Upper lobe of right lung (tissue), 1 donor: ENCODE measurements around the gene ADGRG4. TPM values are rescaled to one million over a fixed set of nuclear protein-coding genes. Genes with fewer than 3 reads are reported as not detected.

ENCODE experiments used
- ATAC-seq: fragments of 200-7000 bp; cut with Tn5 transposase; one replicate; pipeline ENCODE4 v1.9.1; 2020; ENCODE audit warnings: mild to moderate bottlenecking, moderate library complexity
- DNase-seq: peaks from one replicate; pipeline ENCODE4 v3.0.0-alpha.2; 2020
- H3K27ac ChIP-seq: fragments of 200-600 bp; one replicate; pipeline ENCODE4 v1.8.0; 2022
- H3K27me3 ChIP-seq: fragments of 200-600 bp; one replicate; pipeline ENCODE4 v1.8.0; 2022; ENCODE audit warnings: mild to moderate bottlenecking
- H3K36me3 ChIP-seq: fragments of 200-600 bp; one replicate; pipeline ENCODE4 v1.8.0; 2022
- H3K4me1 ChIP-seq: fragments of 200-600 bp; one replicate; pipeline ENCODE4 v1.8.0; 2022
- H3K4me3 ChIP-seq: fragments of 200-600 bp; one replicate; pipeline ENCODE4 v1.8.0; 2022; ENCODE audit warnings: mild to moderate bottlenecking
- H3K9me3 ChIP-seq: fragments of 200-600 bp; one replicate; pipeline ENCODE4 v1.8.0; 2022
- intact Hi-C: fragments of 100-400 bp; cut with DNase I; formaldehyde crosslinking; loops from one replicate; pipeline ENCODE4 v1.11.0; 2022
- total RNA-seq: library from RNA; stranded (reverse); fragmentation: NEBNext Ultra II Directional; extraction: Animal tissue kit (Norgen Biotek cat#: 25700); gene quantifications from one replicate; pipeline ENCODE4 v1.2.1, GENCODE V29; 2021
- TF ChIP-seq, protein P1 (sequence below): fragments of 200-600 bp; IDR thresholded peaks from one replicate; pipeline ENCODE4 v1.8.0; 2022; ENCODE audit warnings: antibody characterized with exemption
- donor health status: DM: no; HTN: yes; CAD: no; lungs with severe emphysema.

The ADGRG4 gene
- total RNA-seq, 1 donor from 2014 or later: 0.06 TPM

DNA sequence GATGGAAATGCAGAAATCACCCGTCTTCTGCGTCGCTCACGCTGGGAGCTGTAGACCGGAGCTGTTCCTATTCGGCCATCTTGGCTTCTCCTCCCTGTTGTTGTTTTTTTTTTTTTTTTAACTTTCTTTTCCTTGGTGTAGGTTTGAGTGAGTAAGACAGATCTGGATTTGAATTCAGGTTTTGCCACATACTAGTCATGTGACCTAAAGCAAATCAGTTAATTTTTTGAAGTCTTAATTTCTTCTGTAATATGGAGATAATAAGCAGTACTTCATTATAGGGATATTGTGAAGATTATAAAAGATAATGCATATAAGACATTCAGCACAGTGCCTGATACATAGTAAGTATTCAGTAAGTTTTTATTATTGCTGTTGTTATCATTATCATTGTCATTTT is 145.4 kb downstream of the ADGRG4 start:
- intact Hi-C loops: no loop called here
- ATAC-seq (no peak), DNase-seq (no peak)
- Histone ChIP-seq H3K4me3 (no peak overlapping the region), H3K36me3 (no peaks in the 10 kb centered on the region), H3K9me3 (no peaks in the 10 kb centered on the region), H3K4me1 (no peaks in the 10 kb centered on the region), H3K27ac (no peak overlapping the region), H3K27me3 (no peaks in the 10 kb centered on the region)
- TF ChIP-seq, protein P1, sequence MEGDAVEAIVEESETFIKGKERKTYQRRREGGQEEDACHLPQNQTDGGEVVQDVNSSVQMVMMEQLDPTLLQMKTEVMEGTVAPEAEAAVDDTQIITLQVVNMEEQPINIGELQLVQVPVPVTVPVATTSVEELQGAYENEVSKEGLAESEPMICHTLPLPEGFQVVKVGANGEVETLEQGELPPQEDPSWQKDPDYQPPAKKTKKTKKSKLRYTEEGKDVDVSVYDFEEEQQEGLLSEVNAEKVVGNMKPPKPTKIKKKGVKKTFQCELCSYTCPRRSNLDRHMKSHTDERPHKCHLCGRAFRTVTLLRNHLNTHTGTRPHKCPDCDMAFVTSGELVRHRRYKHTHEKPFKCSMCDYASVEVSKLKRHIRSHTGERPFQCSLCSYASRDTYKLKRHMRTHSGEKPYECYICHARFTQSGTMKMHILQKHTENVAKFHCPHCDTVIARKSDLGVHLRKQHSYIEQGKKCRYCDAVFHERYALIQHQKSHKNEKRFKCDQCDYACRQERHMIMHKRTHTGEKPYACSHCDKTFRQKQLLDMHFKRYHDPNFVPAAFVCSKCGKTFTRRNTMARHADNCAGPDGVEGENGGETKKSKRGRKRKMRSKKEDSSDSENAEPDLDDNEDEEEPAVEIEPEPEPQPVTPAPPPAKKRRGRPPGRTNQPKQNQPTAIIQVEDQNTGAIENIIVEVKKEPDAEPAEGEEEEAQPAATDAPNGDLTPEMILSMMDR: no peak

DNA sequence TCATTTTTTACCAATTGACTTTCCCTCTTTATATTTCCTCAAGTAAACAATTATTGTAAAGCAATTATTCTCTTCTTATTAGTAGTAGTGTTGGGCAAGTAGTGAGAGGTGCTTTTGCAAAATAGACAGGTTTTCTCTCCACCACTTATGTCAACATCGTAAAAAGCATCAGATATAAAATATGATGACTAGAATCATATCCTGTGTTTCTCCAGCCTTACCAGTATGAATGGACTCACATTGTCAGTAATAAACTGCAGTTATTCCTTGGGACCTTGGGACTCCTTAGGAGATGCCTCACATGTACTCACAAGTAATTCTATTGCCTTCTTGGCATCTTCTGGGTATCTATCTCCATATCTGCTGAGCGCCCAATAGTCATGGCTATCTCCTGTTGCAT is 146.5 kb downstream of the ADGRG4 start:
- ATAC-seq: no peak
- Histone ChIP-seq H3K36me3 (no peaks in the 10 kb centered on the region), H3K4me3 (no peak overlapping the region), H3K4me1 (no peaks in the 10 kb centered on the region), H3K9me3 (no peaks in the 10 kb centered on the region), H3K27me3 (no peaks in the 10 kb centered on the region), H3K27ac (no peak overlapping the region)
- DNase-seq: no peak
- intact Hi-C loops: no loop called here
- TF ChIP-seq, protein P1: no peak

DNA sequence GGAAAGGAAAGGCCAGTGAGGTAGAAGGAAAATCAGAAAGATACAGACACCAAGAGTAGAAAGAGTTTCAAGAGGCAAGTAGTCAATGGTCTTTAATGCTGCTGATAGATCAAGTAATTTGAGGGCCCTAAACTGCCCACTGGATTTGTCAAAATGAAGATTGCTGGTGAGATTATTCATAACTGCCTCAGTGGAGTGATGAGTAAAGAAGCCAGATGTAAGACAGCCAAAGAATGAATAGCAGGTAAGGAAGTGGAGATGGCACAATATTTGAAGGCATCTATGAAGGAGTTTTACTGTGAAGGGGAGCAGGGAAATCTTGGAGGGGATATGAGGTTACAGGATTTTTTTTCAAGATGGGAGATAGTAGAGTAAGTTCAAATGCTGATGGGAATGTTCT is 147.2 kb downstream of the ADGRG4 start:
- Histone ChIP-seq H3K27me3 (no peaks in the 10 kb centered on the region), H3K9me3 (no peaks in the 10 kb centered on the region), H3K4me1 (no peaks in the 10 kb centered on the region), H3K4me3 (no peak overlapping the region), H3K36me3 (no peaks in the 10 kb centered on the region), H3K27ac (no peak overlapping the region)
- DNase-seq (no peak), ATAC-seq (no peak)
- intact Hi-C loops: no loop called here
- TF ChIP-seq, protein P1: no peak

DNA sequence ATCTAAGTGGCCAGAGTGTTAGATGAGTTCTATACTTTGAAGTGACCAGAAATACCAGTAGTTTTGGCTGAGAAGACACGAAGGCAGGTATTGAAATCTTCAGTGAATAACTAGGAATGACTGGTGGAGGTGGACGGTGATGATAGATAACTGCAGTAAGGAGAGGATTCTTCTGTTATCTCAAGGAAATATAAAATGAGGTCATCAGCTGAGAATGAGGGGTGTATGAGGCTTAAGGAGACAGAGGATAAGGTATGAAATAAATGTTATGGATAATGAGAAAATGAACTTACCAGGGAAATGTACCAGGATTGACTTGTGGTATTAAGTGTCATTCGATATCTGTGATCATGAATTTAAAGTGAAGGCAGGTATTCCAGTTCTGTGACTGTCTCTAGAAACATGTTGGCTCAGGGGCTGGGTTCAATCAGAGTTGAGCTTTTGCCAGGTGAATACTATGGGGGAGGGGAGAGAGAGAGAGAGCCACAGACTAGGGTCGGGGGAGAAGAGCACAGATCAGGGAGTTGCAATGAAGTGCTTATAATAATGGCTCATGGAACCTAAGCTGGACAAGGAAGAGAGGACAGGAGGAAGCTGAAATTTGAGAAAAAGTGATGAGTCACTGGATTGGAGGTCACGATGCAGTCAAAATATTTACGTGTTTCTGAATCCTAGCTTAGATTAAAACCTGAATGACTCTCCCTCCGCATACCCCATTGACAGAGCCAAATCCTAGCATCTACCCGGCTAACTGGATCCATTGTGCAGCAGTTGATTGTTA is 149.5 kb downstream of the ADGRG4 start:
- H3K9me3 ChIP-seq: no peaks in the 10 kb centered on the region
- no peaks in the 10 kb centered on the region for H3K36me3 ChIP-seq
- no peaks in the 10 kb centered on the region for H3K27me3 ChIP-seq
- no peaks in the 10 kb centered on the region for H3K4me1 ChIP-seq
- ATAC-seq: no peak
- intact Hi-C loops: no loop called here
- H3K4me3 ChIP-seq: no peak overlapping the region
- H3K27ac ChIP-seq: no peak overlapping the region
- DNase-seq: no peak
- TF ChIP-seq, protein P1: no peak

DNA sequence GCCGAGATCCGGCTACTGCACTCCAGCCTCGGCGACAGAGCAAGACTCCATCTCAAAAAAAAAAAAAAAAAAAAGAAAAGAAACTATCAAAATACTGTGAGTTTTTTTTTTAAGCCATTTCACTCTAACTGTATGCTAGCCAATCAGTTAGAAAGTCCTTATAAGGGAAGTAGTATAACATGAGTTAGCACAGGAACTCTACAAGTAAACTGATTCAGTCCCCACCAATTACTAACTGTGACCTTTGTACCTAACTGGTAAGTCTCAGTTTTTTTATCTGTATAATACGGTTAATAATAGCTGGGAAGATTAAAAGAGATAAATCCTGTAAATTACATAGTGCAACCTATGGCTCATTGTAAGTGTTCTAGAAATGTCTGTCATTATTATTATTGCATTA is 151.9 kb downstream of the ADGRG4 start:
- no peaks in the 10 kb centered on the region for H3K27me3 ChIP-seq
- TF ChIP-seq, protein P1: no peak

DNA sequence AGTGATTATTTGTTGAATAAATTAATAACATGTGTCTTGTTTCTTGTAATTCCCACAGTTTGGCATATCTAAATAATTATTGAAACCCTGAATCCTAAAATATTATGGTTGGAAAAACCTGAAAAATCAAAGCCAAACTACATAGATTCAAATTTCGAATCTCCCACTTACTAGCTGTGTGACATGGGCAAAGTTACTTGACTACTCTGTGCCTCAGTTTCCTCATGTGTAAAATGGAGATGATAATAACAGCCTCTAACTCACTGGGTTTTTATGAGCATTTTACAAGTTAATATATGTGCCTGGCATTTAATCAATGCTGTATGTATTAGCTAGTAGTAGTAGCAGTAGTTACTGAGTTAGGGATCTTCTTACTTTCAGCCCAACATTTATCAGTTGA is 152.4 kb downstream of the ADGRG4 start:
- Histone ChIP-seq H3K9me3 (no peaks in the 10 kb centered on the region), H3K27me3 (no peaks in the 10 kb centered on the region), H3K27ac (no peak overlapping the region), H3K36me3 (no peaks in the 10 kb centered on the region), H3K4me1 (no peaks in the 10 kb centered on the region), H3K4me3 (no peak overlapping the region)
- no peak for ATAC-seq
- no peak for DNase-seq
- TF ChIP-seq, protein P1: no peak
- intact Hi-C loops: no loop called here

More for the DNA sequence above, 151.9 kb downstream of the ADGRG4 start:
- ATAC-seq (no peak), DNase-seq (no peak)
- H3K36me3 ChIP-seq: no peaks in the 10 kb centered on the region
- H3K4me3 ChIP-seq: no peak overlapping the region
- no peaks in the 10 kb centered on the region for H3K9me3 ChIP-seq
- no peak overlapping the region for H3K27ac ChIP-seq
- H3K4me1 ChIP-seq: no peaks in the 10 kb centered on the region
- intact Hi-C loops: no loop called here
